GM12892 (cell line): Measurements from ENCODE around the gene HCCS.

Experiments used
- POLR2A ChIP-seq: IDR thresholded peaks from 2 replicates; pipeline ENCODE4 v1.6.1; 2011; ENCODE audit warnings: low read depth, low read length, control low read depth
- POLR2AphosphoS5 ChIP-seq: IDR thresholded peaks from 2 replicates; pipeline ENCODE4 v1.6.1; 2011; ENCODE audit warnings: low read depth, low read length, control low read depth
- TAF1 ChIP-seq: IDR thresholded peaks from 2 replicates; pipeline ENCODE4 v1.6.1; 2011; ENCODE audit warnings: low read depth, mild to moderate bottlenecking, control low read depth, low read length, borderline replicate concordance

DNA sequence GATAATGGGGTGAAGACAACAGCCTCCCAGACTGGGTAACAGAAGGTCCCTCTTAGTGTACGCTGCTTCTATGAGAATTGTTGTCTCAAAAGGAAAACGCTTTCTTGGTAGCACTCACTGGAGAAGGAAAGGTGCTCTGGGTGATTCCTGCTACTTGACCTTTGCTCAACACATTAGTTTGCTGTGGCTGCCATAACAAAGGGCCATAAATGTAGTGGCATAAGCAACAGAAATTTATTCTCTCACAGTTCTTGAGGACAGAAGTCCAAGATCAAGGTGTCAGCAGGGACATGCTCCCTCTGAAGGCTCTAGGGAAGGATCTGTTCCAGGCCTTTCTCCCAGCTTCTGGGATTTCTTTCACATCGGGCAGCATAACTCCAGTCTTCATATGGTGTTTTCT, 19.0 kb downstream of the HCCS start:
- TF ChIP-seq POLR2A: no peak
- TF ChIP-seq POLR2AphosphoS5: no peak
- no peak for TF ChIP-seq TAF1
